ENCODE data around the gene ADAMTS12.

The ADAMTS12 gene

DNA sequence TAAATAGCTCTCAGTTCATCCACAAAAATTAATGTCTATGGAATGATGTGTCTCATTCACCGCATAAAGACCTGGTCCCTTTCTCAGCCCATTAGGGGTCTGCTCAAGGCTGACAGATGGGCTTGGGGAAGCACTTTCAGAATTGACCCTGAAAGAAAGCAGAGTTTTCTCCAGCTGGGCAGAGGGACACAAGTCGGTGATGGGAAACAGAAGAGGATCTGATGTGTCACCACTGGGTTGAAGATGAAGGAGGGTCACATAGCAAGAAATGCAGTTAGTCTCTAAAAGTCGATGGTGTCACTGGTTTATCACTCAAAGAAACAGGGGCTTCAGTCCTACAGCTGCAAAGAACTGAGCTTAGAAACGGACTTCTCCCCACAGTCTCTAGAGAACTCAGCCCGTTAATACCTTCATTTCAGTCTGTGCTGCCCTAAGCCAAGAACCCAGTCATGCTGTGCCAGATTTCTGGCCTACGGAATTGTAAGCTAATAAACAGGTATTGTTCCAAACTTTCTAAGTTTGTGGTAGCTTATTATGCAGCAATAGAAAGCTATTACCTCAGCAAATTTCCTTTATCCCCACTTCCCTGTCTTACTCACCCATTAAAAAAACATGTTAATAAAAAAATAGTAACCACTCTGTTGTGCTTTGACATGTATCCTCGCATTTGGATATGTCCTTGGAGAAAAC, 64.6 kb downstream of the ADAMTS12 start:
- DNase-seq, result no peak
- no peak overlapping the region for H3K27ac ChIP-seq
- no peaks in the 10 kb centered on the region for H3K36me3 ChIP-seq
- peaks cover 0 to 8% (median 4%) of the 10 kb centered on the region in 4 donors for H3K4me1 ChIP-seq
- intact Hi-C loops (cut with DNase I; ENCODE audit: low total_unique reads), result no loop called here
- H3K4me3 ChIP-seq, result no peak overlapping the region
- no peaks in the 10 kb centered on the region for H3K9me3 ChIP-seq
- TF ChIP-seq, protein P1, sequence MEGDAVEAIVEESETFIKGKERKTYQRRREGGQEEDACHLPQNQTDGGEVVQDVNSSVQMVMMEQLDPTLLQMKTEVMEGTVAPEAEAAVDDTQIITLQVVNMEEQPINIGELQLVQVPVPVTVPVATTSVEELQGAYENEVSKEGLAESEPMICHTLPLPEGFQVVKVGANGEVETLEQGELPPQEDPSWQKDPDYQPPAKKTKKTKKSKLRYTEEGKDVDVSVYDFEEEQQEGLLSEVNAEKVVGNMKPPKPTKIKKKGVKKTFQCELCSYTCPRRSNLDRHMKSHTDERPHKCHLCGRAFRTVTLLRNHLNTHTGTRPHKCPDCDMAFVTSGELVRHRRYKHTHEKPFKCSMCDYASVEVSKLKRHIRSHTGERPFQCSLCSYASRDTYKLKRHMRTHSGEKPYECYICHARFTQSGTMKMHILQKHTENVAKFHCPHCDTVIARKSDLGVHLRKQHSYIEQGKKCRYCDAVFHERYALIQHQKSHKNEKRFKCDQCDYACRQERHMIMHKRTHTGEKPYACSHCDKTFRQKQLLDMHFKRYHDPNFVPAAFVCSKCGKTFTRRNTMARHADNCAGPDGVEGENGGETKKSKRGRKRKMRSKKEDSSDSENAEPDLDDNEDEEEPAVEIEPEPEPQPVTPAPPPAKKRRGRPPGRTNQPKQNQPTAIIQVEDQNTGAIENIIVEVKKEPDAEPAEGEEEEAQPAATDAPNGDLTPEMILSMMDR (IDR thresholded peaks at IDR 0.05), result no peak
- H3K27me3 ChIP-seq, result no peaks in the 10 kb centered on the region

- H3K4me3 ChIP-seq, result no peak overlapping the region
- H3K9me3 ChIP-seq, result no peaks in the 10 kb centered on the region
- TF ChIP-seq, protein P1 (IDR thresholded peaks at IDR 0.05), result no peak
- H3K27ac ChIP-seq, result no peak overlapping the region
- H3K27me3 ChIP-seq, result no peaks in the 10 kb centered on the region
- no peaks in the 10 kb centered on the region for H3K36me3 ChIP-seq
- intact Hi-C loops (cut with DNase I; ENCODE audit: low total_unique reads), result no loop called here
- H3K4me1 ChIP-seq, result peaks cover 0 to 8% (median 4%) of the 10 kb centered on the region in 4 donors
- no peak for DNase-seq
These were observed 67.1 kb downstream of the ADAMTS12 start for GRCh38 chr5:33824516-33825195.

GRCh38 chr5:33817301-33817700, 74.5 kb downstream of the ADAMTS12 start:
- H3K4me1 ChIP-seq, result peaks cover 0 to 9% (median 1%) of the 10 kb centered on the region in 4 donors
- DNase-seq, result no peak
- H3K27ac ChIP-seq, result no peak overlapping the region
- no peaks in the 10 kb centered on the region for H3K27me3 ChIP-seq
- no peaks in the 10 kb centered on the region for H3K9me3 ChIP-seq
- H3K4me3 ChIP-seq, result no peak overlapping the region
- intact Hi-C loops (cut with DNase I; ENCODE audit: low total_unique reads), result no loop called here
- H3K36me3 ChIP-seq, result no peaks in the 10 kb centered on the region
- TF ChIP-seq, protein P1 (IDR thresholded peaks at IDR 0.05), result no peak

DNA sequence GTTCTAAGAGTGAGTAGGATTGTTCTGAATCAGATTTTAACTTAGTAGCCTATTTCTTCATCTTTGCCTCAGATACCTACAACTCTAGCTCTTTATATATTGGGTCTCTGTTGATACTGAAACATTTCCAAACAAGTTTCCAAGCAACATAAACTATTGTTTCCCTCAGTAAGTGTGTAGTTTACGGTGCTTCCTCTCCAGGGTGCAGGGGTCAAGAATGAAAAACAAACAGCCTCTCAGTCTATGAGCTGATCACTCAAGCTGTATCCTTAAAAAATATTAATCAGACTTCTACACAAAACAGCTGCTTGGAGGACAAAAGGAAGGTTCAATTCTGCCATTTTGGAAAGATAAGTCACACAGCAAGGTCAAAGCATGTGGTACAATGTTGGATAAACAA, 75.0 kb downstream of the ADAMTS12 start:
- Histone ChIP-seq H3K27me3 (no peaks in the 10 kb centered on the region), H3K4me1 (peaks cover 0 to 9% (median 1%) of the 10 kb centered on the region in 4 donors), H3K27ac (no peak overlapping the region), H3K9me3 (no peaks in the 10 kb centered on the region), H3K4me3 (no peak overlapping the region), H3K36me3 (no peaks in the 10 kb centered on the region)
- TF ChIP-seq, protein P1 (IDR thresholded peaks at IDR 0.05), result no peak
- intact Hi-C loops (cut with DNase I; ENCODE audit: low total_unique reads), result no loop called here
- DNase-seq, result no peak

DNA sequence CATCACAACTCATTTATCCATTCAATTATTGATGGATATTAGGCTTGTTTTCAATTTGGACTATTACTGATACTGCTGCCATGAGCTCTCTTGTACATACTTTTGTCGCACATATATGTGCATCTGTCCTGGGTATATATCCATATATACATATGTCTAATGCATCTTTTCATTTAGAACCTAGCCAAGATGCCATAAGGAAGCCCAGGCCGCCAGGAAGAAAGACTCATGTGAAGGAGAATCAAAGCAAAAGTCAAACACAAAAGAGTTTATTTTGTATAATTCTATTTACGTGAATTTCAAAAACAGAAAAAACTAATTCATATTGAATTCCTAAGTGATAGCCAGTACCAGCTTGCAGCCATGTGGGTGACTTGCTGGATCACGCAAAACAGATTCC, 79.0 kb downstream of the ADAMTS12 start:
- H3K27me3 ChIP-seq, result no peaks in the 10 kb centered on the region
- no peaks in the 10 kb centered on the region for H3K36me3 ChIP-seq
- no peak overlapping the region for H3K4me3 ChIP-seq
- TF ChIP-seq, protein P1 (IDR thresholded peaks at IDR 0.05), result no peak
- H3K27ac ChIP-seq, result no peak overlapping the region
- intact Hi-C loops (cut with DNase I; ENCODE audit: low total_unique reads), result no loop called here
- no peak for DNase-seq
- H3K9me3 ChIP-seq, result no peaks in the 10 kb centered on the region
- peaks cover 0 to 16% (median 1%) of the 10 kb centered on the region in 4 donors for H3K4me1 ChIP-seq

Data from tibial artery (tissue), 4 donors.